ENCODE measurements around the gene PLIN1.

The PLIN1 gene

DNA sequence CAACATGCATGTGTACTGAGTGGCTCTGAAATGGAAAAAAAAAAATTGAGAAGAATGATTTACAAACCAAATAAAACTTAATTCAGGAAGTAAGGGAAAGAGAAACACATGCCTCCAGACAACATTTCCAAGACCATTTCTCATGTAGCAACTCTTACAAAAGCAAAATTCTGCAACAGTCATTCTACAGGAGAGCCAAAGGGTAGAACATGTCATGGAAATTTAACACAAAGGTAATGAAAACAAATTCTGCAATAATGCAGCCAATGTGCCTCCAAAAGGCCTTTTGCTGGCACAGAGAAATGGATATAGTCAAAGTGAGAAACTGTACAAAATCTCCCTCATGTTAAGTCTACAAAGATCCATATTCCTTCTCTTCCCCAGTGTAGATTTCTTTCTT lies 7.4 kb upstream of the PLIN1 start:
- no peak overlapping the region for H3K4me3 ChIP-seq (ENCODE audit: low read depth, low read length)
- DNase-seq (ENCODE audit: low read depth): no peak
- TF ChIP-seq, protein P1, sequence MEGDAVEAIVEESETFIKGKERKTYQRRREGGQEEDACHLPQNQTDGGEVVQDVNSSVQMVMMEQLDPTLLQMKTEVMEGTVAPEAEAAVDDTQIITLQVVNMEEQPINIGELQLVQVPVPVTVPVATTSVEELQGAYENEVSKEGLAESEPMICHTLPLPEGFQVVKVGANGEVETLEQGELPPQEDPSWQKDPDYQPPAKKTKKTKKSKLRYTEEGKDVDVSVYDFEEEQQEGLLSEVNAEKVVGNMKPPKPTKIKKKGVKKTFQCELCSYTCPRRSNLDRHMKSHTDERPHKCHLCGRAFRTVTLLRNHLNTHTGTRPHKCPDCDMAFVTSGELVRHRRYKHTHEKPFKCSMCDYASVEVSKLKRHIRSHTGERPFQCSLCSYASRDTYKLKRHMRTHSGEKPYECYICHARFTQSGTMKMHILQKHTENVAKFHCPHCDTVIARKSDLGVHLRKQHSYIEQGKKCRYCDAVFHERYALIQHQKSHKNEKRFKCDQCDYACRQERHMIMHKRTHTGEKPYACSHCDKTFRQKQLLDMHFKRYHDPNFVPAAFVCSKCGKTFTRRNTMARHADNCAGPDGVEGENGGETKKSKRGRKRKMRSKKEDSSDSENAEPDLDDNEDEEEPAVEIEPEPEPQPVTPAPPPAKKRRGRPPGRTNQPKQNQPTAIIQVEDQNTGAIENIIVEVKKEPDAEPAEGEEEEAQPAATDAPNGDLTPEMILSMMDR (IDR thresholded peaks at IDR 0.05; ENCODE audit: low read depth, low read length, missing control alignments): no peak

DNA sequence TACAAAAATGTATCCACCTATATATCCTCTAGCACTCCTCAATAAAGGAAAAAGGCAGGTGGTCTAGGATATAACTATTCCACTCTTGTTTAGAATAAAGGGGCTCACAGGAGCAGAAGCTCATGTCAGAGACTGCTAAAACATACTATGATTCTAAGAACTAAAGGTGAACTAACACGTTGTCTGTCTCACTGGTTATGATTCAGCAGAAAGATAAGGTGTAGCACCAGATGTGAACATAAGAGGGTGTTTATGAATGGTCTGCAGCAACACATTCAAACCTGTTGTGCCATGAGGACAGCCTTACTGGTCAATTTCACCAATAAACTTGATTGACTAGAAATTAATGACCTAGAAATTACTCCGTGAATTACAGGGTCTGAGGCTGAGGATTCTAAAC lies 6.8 kb upstream of the PLIN1 start:
- H3K4me3 ChIP-seq (ENCODE audit: low read depth, low read length): no peak overlapping the region
- TF ChIP-seq, protein P1 (IDR thresholded peaks at IDR 0.05; ENCODE audit: low read depth, low read length, missing control alignments): no peak
- DNase-seq (ENCODE audit: low read depth): no peak

DNA sequence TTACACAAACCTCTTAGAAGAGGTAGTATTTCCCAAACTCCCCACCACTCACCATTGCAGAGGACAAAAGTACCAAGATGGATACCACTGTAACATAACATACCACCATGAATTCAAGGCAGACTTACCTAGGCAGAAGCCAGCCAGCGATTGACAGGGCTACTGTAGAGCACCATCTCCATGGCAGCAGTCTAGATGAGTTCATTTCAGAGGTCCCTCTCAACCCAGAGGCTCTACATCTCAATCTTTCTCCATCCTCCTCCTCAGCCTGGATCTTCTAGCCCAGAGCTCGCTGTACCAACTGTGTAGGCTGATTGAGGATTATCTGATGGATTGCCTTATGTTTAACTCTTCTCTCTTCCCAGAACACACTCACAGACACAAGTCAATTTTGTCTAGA lies 2.0 kb upstream of the PLIN1 start:
- H3K4me3 ChIP-seq (ENCODE audit: low read depth, low read length): no peak overlapping the region
- TF ChIP-seq, protein P1 (IDR thresholded peaks at IDR 0.05; ENCODE audit: low read depth, low read length, missing control alignments): no peak
- DNase-seq (ENCODE audit: low read depth): no peak

DNA sequence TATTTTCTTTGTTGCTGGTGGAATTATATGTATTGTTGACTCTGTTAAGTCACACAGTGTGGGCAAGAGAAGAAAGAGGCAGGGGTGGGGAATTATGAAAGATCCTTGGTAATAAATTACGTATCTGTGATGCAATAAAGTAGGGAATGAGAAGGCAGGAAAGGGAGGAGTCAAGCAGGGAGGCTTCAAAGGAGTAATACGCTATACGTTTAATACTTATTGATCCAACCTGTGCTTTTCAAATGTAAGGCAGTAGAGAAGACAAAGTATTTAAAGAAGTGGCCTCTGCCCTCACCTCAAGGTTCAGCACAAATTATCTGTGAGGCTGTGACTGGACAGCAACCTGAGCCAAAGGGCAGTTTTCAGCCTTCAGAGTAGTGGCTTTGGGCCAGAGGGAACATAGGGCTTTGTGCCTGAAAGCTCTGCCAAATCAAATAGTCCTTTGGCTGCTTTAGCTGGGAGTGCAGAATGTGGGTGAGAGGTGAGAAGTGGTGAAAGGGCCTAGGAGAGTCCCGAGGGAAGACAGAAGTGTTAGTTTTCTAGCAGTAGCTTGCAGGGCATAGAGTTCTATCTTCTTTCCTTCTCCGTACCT lies 1.2 kb upstream of the PLIN1 start:
- no peak for DNase-seq (ENCODE audit: low read depth)
- TF ChIP-seq, protein P1 (IDR thresholded peaks at IDR 0.05; ENCODE audit: low read depth, low read length, missing control alignments): no peak
- no peak overlapping the region for H3K4me3 ChIP-seq (ENCODE audit: low read depth, low read length)

DNA sequence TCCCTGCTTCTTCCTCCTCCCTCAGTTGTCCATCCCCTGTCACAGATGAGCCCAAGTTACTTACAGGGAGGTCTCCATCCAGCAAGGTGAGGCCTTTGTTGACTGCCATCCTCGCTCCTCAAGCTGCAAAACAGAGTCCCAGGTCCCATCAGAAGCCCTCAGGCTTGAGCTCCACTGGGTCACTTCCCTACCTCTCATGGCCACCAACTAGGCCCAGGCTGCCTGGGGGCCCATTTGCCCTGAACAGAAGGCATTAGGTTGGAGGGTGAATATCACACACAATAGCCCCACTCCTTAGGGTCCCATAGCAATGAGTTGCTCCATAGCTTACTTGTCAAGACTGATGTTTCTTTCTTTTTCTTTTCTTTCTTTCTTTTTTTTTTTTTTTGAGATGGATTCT lies 1.8 kb downstream of the PLIN1 start:
- TF ChIP-seq, protein P1 (IDR thresholded peaks at IDR 0.05; ENCODE audit: low read depth, low read length, missing control alignments): no peak
- DNase-seq (ENCODE audit: low read depth): no peak
- H3K4me3 ChIP-seq (ENCODE audit: low read depth, low read length): no peak overlapping the region

DNA sequence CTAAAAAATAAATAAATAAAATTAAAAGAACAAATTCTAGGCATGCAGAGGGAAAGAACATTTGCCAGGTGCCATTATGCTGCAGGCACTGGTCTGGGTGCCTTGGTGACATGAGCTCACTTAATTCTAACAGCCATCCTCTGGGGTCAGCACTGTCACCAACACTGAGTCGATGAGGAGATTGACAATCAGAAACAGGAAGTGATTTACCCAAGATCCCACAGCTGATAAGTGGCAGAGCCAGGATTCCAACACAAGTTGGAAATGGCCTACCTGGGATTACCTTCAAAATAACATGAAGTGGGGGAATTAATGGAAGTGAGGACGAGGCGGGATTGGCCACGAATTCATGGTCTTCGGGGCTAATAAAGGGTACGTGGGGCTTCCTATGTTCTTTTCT lies 3.6 kb downstream of the PLIN1 start:
- no peak overlapping the region for H3K4me3 ChIP-seq (ENCODE audit: low read depth, low read length)
- no peak for DNase-seq (ENCODE audit: low read depth)
- TF ChIP-seq, protein P1 (IDR thresholded peaks at IDR 0.05; ENCODE audit: low read depth, low read length, missing control alignments): no peak

DNA sequence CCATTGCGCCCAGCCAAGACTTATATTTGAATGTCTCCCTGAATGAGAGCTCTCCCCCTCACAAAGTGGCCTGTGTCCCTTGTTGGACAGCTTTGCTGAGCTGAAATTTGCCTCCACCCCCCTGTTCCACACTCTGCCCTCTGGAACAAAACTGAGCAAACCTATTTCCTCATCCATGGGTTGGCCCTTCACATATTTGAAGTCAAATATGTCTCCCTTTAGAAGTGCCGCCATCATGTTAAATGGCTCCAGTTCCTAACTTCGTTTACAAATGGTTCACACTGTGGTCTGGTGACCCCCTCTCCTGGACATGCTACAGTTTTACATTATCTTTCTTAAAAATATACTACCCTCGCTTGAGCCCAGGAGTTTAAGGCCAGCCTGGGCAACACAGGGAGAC lies 4.6 kb downstream of the PLIN1 start:
- TF ChIP-seq, protein P1 (IDR thresholded peaks at IDR 0.05; ENCODE audit: low read depth, low read length, missing control alignments): no peak
- DNase-seq (ENCODE audit: low read depth): no peak
- H3K4me3 ChIP-seq (ENCODE audit: low read depth, low read length): no peak overlapping the region

Measured in GM12864 (cell line).